ENCODE measurements around the gene LRMDA.

- TF ChIP-seq CEBPB (IDR thresholded peaks at IDR 0.05) (no peak), TP53 (CRISPR knock-in tag; IDR thresholded peaks at IDR 0.05) (no peak), CTCF (IDR thresholded peaks at IDR 0.05) (no peak), JUNB (IDR thresholded peaks at IDR 0.05) (no peak), HEYL (CRISPR knock-in tag; IDR thresholded peaks at IDR 0.05) (no peak), EP300 (IDR thresholded peaks at IDR 0.05) (no peak), RNF2 (IDR thresholded peaks at IDR 0.05; ENCODE audit: borderline replicate concordance, low read depth) (no peak), RFX5 (IDR thresholded peaks at IDR 0.05) (no peak), KDM5A (IDR thresholded peaks at IDR 0.05) (no peak), PHF8 (IDR thresholded peaks at IDR 0.05; ENCODE audit: borderline replicate concordance, low read depth) (no peak)
Measured at GRCh38 chr10:76190634-76191270, 759.3 kb downstream of the LRMDA start.

All from A549 (cell line).